ENCODE results near the gene IQGAP3.

Gene IQGAP3

GRCh38 chr1:156543066-156543465, 29.3 kb downstream of the IQGAP3 start:
- no peak for DNase-seq (ENCODE audit: low read depth)

GRCh38 chr1:156540955-156541354, 31.4 kb downstream of the IQGAP3 start:
- DNase-seq (ENCODE audit: low read depth), result peak; percentile 13

- no peak for DNase-seq (ENCODE audit: low read depth)
Observed at GRCh38 chr1:156539818-156540355, 32.5 kb downstream of the IQGAP3 start.

GRCh38 chr1:156538711-156539440, 33.5 kb downstream of the IQGAP3 start:
- no peak for DNase-seq (ENCODE audit: low read depth)

GRCh38 chr1:156537027-156537426, 35.3 kb downstream of the IQGAP3 start:
- no peak for DNase-seq (ENCODE audit: low read depth)

- no peak for DNase-seq (ENCODE audit: low read depth)
Observed at GRCh38 chr1:156534424-156535060, 37.8 kb downstream of the IQGAP3 start.

- no peak for DNase-seq (ENCODE audit: low read depth)
Observed at GRCh38 chr1:156533568-156534220, 38.7 kb downstream of the IQGAP3 start.

- DNase-seq (ENCODE audit: low read depth), result no peak
Observed at GRCh38 chr1:156532374-156532773, 40.0 kb downstream of the IQGAP3 start.

GRCh38 chr1:156530006-156530405, 42.4 kb downstream of the IQGAP3 start:
- no peak for DNase-seq (ENCODE audit: low read depth)

- DNase-seq (ENCODE audit: low read depth), result no peak
Observed at GRCh38 chr1:156528875-156529425, 43.4 kb downstream of the IQGAP3 start.

- no peak for DNase-seq (ENCODE audit: low read depth)
Observed at GRCh38 chr1:156528231-156528630, 44.1 kb downstream of the IQGAP3 start.

- DNase-seq (ENCODE audit: low read depth), result no peak
Observed at GRCh38 chr1:156527584-156527983, 44.8 kb downstream of the IQGAP3 start.

GRCh38 chr1:156525856-156526489, 46.4 kb downstream of the IQGAP3 start:
- no peak for DNase-seq (ENCODE audit: low read depth)

- no peak for DNase-seq (ENCODE audit: low read depth)
Observed at GRCh38 chr1:156525071-156525501, 47.3 kb downstream of the IQGAP3 start.

GRCh38 chr1:156524481-156524869, 47.9 kb downstream of the IQGAP3 start:
- no peak for DNase-seq (ENCODE audit: low read depth)

- no peak for DNase-seq (ENCODE audit: low read depth)
Observed at GRCh38 chr1:156523801-156524480, 48.4 kb downstream of the IQGAP3 start.

GRCh38 chr1:156522443-156522970, 49.9 kb downstream of the IQGAP3 start:
- no peak for DNase-seq (ENCODE audit: low read depth)

GRCh38 chr1:156517748-156518147, 54.6 kb downstream of the IQGAP3 start:
- no peak for DNase-seq (ENCODE audit: low read depth)

GRCh38 chr1:156516821-156517220, 55.5 kb downstream of the IQGAP3 start:
- DNase-seq (ENCODE audit: low read depth), result no peak

GRCh38 chr1:156515956-156516355, 56.4 kb downstream of the IQGAP3 start:
- DNase-seq (ENCODE audit: low read depth), result no peak

GRCh38 chr1:156513185-156513584, 59.2 kb downstream of the IQGAP3 start:
- no peak for DNase-seq (ENCODE audit: low read depth)
